ENCODE data around the gene ITPA.

ITPA gene

DNA sequence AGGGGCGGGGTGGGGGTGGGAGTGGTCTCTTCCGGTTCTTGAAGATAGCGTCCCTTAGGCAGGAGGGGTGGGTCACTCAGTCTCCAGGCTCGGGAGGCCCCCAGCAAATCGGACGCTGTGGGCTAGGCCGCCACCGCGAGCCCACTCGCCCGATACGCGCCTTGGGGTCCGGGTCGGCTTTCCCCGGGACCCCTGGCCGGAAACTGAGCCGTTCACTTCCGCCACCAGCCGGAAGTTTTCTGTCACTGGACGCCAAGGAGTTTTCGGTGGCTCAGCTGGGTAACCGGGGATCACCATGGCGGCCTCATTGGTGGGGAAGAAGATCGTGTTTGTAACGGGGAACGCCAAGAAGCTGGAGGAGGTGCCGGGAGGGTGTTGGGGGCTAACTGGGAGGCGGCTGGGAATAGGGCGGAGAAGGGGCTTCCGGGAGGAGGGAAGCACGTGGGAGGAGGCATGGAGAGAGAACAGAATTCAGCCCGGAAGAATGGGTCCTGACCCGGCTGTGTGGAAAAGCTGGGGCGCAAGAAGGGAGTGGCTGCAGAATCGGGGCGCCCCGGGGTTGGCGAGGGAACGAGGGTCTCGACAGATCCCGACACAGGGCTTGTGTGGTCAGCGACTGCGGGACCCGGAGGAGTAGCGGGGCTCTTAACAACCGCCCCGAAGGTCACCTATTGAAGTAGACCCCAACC is at the start of gene ITPA:
Gene ITPA (plus strand): TSS at position 242 of the 689 bp plus-strand sequence. CDS start 54 bp downstream, at position 296.
- TF ChIP-seq, protein P1, sequence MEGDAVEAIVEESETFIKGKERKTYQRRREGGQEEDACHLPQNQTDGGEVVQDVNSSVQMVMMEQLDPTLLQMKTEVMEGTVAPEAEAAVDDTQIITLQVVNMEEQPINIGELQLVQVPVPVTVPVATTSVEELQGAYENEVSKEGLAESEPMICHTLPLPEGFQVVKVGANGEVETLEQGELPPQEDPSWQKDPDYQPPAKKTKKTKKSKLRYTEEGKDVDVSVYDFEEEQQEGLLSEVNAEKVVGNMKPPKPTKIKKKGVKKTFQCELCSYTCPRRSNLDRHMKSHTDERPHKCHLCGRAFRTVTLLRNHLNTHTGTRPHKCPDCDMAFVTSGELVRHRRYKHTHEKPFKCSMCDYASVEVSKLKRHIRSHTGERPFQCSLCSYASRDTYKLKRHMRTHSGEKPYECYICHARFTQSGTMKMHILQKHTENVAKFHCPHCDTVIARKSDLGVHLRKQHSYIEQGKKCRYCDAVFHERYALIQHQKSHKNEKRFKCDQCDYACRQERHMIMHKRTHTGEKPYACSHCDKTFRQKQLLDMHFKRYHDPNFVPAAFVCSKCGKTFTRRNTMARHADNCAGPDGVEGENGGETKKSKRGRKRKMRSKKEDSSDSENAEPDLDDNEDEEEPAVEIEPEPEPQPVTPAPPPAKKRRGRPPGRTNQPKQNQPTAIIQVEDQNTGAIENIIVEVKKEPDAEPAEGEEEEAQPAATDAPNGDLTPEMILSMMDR (IDR thresholded peaks at IDR 0.05), result no peak
- no peak for DNase-seq (ENCODE audit: low spot score)
- Histone ChIP-seq H3K4me3 (peak within 1 kb of the TSS; percentile 83), H3K27ac (peak within 1 kb of the TSS; percentile 57 to 94)

DNA sequence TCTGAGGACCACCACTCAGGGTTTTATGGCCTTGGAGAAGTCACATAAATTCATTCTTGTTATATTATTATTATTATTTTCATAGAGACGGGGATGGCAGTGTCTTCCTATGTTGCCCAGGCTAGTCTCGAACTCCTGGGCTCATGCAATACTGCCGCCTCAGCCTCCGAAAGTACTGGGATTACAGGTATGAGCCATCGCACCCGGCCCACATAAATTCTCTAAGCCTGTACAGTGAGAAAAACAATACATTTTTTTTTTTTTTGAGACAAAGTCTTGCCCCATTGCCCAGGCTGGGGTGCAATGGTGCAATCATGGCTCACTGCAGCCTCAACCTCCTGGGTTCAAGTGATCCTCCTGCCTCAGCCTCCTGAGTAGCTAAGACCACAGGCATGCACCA is 48.9 kb upstream of the ITPA start:
- H3K27ac ChIP-seq, result no peak overlapping the region
- DNase-seq (ENCODE audit: low spot score), result no peak
- TF ChIP-seq, protein P1 (IDR thresholded peaks at IDR 0.05), result no peak
- no peak overlapping the region for H3K4me3 ChIP-seq

DNA sequence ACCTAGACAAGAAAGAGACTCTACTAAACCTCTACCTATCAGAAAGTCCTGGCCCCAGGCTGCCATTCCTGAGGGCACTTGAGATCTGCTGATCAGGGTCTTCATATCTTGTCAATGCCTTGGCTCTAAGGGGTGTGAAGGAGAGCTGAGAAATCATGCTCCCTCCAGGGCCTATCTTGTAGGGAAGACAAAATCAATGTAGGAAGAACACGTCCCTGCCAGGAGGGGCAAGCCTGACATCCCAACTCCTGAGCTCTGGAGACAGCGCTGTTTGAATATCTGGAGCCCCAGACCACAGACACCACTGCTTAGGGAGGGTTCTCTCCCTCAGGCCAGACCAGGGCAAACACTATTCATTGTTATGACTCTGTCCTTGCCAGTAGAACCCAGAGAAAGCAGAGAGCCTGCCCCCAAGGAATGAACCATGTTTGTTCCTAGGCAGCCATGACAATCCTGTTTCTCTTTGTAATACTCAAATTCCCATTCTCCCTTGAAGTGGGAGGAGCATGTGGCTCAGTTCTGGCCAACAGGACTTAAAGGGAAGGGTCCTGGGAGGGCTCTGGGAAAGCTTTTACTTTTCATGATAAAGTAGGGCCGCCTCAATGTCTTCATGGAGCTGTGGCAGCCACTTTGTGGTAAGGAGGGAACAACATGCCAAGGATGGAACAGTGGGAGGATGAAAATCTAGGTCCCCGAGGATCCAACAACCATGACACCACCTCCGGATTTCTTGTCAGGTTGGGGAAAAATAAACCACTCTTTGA is 47.8 kb upstream of the ITPA start:
- Histone ChIP-seq H3K27ac (no peak overlapping the region), H3K4me3 (no peak overlapping the region)
- DNase-seq (ENCODE audit: low spot score), result no peak
- TF ChIP-seq, protein P1 (IDR thresholded peaks at IDR 0.05), result no peak

DNA sequence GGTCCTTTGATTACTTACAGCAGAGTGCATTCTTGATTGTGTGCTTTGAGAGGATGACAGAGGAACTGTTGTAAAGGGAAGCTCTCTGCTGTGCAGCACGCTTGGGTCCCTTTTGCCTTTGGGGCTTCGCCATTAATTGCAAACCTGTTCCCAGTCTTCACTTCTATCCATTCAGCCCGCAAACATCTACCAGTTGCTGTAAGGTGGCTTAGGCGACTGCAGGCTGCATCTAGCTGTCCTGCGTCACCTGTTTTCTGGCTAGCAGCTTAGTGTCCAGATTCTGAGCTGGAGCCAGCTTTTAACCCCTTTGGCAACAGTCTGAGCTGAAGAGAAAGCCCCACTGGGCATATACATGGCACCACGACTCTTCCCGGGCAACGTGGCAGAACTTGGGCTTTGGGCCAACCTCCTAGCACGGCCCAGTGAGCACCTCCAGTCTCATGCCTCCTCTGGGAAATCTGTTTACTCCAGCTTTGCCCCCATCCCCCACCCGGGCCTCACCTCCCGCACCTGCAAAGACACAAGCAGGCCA is 47.2 kb upstream of the ITPA start:
- H3K4me3 ChIP-seq, result no peak overlapping the region
- no peak for DNase-seq (ENCODE audit: low spot score)
- TF ChIP-seq, protein P1 (IDR thresholded peaks at IDR 0.05), result no peak

DNA sequence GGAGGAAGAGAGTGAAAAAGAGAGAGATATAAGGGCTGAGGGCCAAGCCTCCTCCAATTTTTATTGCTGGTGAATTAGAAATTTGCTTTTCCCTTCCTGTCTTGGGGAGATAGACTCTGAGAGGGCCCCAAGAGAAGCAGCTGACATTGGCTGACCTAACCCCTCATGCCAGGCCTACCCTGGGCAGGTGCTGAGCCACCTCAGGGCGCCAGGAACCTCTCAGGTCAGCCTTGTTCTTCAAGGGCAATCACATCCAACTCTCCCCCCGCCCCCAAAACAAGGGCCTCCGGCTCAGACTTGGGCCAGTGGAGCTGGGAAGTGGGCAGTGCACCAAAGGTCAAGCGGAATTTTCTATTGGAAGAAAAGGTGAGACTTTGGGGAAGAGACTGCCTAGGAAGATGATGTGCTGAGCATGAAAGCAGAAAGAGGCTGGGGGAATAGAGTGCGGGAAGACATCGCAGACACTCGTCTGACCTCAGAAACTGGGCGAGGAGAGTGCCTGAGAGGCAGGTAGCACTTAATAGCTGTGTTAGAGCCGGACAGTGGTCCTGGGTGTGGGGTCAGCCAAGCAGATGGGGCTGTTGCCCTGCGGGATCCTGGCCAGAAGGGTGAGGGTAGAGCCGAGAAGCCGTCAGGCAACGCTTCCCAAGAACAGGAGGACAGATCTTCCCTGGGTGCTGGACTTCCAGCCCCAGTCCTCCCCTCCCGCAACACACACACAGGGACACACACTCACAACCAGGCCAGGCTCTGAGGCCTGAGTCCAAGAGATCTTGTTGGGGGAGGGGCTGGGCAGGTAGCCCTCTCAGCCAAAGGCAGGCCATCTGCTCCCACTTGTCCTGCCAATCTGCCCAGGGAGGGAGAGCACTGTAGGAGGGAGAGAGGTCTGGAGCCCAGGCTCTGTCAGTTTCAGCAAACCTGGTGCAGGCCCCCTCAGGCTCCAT is 45.9 kb upstream of the ITPA start:
- TF ChIP-seq, protein P1 (IDR thresholded peaks at IDR 0.05), result no peak
- H3K4me3 ChIP-seq, result no peak overlapping the region
- H3K27ac ChIP-seq, result no peak overlapping the region
- DNase-seq (ENCODE audit: low spot score), result no peak

More for the DNA sequence above, 47.2 kb upstream of the ITPA start:
- H3K27ac ChIP-seq, result no peak overlapping the region

DNA sequence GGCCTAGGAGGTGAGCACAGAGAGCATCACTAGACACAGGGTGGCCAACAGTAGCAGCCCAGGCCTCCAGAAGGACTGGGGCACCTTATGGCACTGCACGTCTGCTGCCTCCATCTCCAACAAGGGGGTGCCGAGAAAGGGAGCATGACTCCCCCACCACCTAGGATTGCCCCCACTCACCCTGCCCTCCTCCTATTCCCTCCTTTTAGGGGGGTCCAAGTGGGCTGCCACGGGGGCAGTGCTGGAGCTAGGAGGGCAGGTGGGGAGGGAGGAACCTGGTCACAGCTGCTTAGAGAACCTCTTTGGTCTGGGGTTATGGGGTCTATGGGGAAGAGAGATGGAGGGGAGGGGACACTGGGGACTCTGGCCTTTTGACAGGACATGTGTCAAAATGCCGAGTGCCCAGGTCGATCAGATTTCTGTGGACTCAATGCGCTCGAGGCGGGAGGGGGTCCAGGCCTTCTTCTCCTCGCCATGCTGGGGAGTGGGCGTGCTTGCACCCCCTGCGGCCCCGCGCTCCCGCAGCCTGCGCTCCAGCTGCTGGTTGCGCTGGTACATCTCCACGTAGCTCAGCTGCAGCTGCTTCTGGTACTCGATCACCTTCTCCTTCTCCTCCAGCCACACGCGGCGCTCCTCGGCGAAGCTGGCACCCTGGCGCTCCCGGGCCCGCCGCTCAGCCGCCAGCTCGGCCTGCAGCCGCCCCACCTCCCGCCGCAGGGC is 45.1 kb upstream of the ITPA start:
- no peak overlapping the region for H3K4me3 ChIP-seq
- no peak for DNase-seq (ENCODE audit: low spot score)
- TF ChIP-seq, protein P1 (IDR thresholded peaks at IDR 0.05), result no peak
- no peak overlapping the region for H3K27ac ChIP-seq

All from coronary artery (tissue), 2 donors.